GM12865 (cell line): ENCODE data around the gene AIG1.

ENCODE experiments used
- DNase-seq: peaks from one replicate; pipeline ENCODE4 v3.0.0; 2010; ENCODE audit warnings: low read depth
- H3K4me3 ChIP-seq: 2 replicates; pipeline ENCODE4 v1.5.1; 2011; ENCODE audit warnings: mild to moderate bottlenecking, low read depth, low read length, control low read depth
- CTCF ChIP-seq: IDR thresholded peaks from 2 replicates; pipeline ENCODE4 v1.5.1; 2011; ENCODE audit warnings: low read length, control low read depth, low read depth, inconsistent platforms; ENCODE audit not compliant: insufficient read depth; ENCODE audit errors: missing control alignments

The AIG1 gene

GRCh38 chr6:143370812-143371370 lies 310.2 kb downstream of the AIG1 start:
- no peak overlapping the region for H3K4me3 ChIP-seq
- TF ChIP-seq CTCF, result no peak
- no peak for DNase-seq

DNA sequence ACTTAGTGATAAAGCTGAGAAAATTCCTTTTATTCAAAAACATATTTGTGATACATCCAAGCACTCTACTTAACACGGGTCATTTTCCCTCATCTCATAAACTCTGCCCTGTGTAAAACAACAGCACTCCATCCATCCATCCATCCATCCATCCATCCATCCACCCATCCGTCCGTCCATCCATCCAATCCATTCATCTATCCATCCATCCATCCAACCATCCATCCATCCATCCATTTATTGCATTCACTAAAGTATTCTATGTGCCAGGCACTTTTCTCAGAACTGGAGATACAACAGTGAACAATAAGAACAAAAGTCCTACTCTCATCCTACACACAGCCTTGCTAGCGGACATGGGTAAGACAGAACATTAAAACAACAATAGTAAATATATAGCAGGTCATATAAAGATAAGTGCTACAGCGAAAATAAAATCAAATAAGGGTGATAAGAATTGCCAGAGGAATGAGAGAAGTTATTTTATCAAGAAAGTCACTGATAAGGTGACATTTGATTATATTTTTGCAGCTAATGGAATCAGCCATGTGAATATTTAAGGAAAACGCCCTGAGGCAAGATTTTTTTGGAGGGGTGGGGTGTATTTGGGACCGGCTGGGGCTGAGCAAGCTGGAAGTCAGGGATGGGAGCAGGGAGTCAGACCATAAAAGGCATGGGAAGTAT lies 311.7 kb downstream of the AIG1 start:
- DNase-seq, result no peak
- TF ChIP-seq CTCF, result no peak

GRCh38 chr6:143374014-143374413 lies 313.3 kb downstream of the AIG1 start:
- DNase-seq, result peak; percentile 32
- TF ChIP-seq CTCF, result no peak
- no peak overlapping the region for H3K4me3 ChIP-seq

More for the DNA sequence above, 311.7 kb downstream of the AIG1 start:
- H3K4me3 ChIP-seq, result no peak overlapping the region

DNA sequence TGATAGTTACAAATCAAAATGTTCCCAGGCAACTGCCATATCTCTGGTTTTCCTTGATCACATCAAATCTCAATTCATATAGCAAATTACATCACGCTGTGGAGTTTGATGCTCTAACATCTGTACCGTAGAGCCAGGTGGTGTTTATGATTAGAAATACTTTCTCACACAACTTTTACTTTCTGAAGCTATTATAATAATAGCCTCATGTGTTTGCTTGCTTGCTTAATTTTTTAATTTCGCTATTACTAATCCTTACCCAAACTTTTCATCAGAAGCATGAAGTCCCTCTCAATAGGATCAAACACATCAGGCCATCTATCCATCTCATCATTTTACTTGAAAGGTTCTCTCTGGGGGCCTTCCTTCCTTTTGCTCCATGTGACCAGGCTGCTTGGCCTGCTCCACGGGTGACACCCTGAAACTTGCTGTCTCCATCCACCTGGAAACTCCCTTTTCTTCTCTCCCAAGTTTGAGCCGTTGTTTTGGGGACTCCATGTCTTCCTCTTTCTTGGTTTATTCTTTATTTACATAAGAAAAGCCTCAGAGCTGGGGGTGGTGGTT lies 314.4 kb downstream of the AIG1 start:
- TF ChIP-seq CTCF, result no peak
- H3K4me3 ChIP-seq, result no peak overlapping the region
- DNase-seq, result peak; percentile 40

- H3K4me3 ChIP-seq, result no peak overlapping the region
- no peak for DNase-seq
- no peak for TF ChIP-seq CTCF
Measured at GRCh38 chr6:143376375-143376774, 315.7 kb downstream of the AIG1 start.

GRCh38 chr6:143376861-143377260 lies 316.2 kb downstream of the AIG1 start:
- no peak for TF ChIP-seq CTCF
- no peak for DNase-seq
- no peak overlapping the region for H3K4me3 ChIP-seq
